GM18873 (cell line): ENCODE measurements around the gene SLC22A31.
"Not testable (repeated sequence)": the region's sequence is repeated elsewhere in the genome, so short reads cannot be mapped to it uniquely, and the experiment has no call there.

Experiments used
- ATAC-seq: cut with Tn5 transposase; IDR thresholded peaks from one replicate; pipeline ENCODE4 v1.9.1; 2021; ENCODE audit warnings: mild to moderate bottlenecking, moderate library complexity, moderate number of reproducible peaks; ENCODE audit not compliant: unreplicated experiment, low FRiP score

The SLC22A31 gene

DNA sequence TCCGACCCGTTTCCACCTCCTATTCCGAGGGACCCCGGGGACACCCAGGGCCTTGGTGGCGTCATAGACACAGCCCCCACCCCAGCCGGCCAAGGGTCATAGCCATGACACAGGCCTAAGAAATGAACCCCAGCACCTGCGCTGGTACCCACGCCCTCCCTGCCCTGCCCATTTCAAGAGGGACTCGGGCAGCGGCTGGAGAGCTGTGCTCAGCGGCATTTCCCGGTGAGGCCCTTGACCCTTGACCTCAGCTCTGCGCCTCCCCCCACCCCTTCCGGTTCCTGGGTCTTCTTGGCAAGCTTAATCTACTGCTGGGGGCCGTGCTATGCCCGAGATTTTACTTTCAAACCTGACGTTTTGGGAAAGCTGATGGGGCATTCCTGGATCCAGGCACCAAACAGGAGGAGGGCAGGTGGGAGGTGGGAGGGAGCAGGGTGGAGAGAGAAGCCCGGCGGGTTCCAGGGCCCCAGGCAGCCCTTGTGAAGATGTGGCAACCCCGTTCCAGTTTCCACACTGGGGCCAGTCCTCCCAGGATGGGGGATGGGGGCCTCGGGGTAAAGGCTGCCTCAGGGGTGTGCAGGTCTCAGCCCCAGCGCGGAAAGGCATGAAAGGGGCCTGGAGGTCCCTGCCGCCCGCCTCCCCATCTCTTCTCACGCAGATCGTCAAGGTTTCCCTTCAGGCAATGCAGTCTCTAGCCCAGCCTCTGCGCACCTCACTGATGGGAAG lies at the start of gene SLC22A31:
SLC22A31 (minus strand) TSS at position 414 of the 726 bp plus-strand sequence; CDS start at position 378, 36 bp downstream.
- no peak for ATAC-seq

DNA sequence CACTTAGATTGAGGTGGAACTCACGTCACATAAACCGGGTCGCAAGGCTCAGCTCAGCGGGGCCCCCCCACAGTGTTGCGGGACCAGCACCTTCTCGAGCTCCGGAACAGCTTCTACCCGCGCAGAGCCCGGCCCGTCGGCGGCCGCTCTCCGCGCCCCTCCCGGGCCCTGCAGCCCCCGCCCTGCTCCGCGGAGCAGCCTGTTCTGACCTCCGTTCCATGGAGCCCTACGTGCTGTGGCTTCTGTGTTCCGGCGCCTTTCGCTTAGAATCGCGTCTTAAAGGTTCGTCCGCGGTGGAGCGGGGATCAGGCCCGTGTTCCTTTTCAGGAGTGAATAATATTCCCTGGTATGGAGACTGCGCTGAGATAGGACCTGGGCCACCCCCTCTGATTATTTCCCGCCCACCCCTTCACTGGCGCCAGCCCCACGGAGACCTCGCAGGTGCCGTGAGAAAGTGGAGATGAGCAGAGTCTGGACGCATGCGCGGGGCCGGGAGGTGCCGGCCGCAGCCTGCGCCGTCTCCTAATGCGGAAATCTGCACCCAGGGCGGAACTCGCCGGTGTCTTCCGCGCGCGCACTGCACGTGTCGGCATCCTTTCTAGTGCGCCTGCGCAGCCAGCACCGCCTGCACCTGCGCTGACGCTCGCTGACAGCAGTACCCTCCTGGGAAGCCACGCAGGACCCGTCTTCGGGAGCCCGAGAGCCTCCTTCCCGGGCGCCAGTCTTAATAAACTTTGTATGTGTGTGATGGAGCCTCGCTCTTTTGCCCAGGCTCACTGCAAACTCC lies 48.1 kb upstream of the SLC22A31 start:
- no peak for ATAC-seq

DNA sequence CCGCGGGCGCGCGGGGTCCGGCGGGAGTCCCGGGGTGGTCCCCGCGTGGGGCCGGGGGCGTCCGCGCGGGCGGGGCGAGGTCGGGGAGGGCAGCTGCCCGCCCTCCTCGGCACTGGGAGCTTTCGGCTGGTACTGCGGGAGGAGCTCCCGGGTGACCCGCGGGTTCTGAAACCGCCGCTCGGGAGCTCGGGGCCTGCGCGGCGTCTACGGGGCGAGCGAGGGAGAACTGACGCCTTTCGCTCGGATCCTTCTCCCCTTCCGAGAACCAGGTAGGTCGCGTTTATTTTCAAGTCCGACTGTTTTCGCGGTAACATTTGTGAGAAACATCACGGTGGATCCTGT lies 47.4 kb upstream of the SLC22A31 start:
- not testable (repeated sequence) for ATAC-seq

GRCh38 chr16:89246903-89247733 lies 46.8 kb upstream of the SLC22A31 start:
- no peak for ATAC-seq

- no peak for ATAC-seq
These were observed 46.1 kb upstream of the SLC22A31 start for GRCh38 chr16:89246383-89246902.

- ATAC-seq, result no peak
These were observed 44.4 kb upstream of the SLC22A31 start for GRCh38 chr16:89244754-89245153.

DNA sequence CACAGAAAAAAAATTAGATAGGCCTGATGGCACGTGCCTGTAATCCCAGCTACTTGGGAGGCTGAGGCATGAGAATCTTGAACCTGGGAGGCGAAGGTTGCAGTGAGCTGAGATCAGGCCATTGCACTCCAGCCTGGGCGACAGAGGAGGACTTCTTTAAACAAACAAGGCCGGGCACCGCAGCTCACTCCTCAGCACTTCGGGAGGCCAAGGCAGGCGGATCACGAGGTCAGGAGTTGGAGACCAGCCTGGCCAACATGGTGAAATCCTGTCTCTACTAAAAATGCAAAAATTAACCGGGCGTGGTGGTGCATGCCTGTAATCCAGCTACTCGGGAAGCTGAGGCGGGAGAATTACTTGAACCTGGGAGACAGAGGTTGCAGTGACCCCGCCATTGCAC lies 43.9 kb upstream of the SLC22A31 start:
- ATAC-seq, result not testable (repeated sequence)

DNA sequence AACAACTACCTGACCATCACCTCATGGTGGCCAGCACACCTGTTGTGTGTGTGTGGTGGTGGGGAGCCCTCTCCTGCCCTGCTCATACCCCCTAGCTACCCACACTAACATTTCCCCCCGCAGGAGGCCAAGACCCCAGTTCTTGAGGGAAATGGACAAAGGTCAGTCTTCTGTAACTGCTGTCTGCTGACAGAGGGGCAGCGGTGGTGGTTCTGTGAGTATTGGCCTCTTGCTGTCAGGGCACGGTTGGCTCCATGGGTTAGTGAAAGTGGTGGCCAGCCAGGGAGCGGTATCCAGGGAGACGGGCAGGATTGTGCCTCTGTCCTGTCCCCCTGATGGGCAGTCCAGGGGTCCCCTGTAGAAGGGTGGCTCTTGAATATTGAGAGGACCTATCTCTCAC lies 43.3 kb upstream of the SLC22A31 start:
- no peak for ATAC-seq

- ATAC-seq, result no peak
These were observed 42.5 kb upstream of the SLC22A31 start for GRCh38 chr16:89242795-89243200.

DNA sequence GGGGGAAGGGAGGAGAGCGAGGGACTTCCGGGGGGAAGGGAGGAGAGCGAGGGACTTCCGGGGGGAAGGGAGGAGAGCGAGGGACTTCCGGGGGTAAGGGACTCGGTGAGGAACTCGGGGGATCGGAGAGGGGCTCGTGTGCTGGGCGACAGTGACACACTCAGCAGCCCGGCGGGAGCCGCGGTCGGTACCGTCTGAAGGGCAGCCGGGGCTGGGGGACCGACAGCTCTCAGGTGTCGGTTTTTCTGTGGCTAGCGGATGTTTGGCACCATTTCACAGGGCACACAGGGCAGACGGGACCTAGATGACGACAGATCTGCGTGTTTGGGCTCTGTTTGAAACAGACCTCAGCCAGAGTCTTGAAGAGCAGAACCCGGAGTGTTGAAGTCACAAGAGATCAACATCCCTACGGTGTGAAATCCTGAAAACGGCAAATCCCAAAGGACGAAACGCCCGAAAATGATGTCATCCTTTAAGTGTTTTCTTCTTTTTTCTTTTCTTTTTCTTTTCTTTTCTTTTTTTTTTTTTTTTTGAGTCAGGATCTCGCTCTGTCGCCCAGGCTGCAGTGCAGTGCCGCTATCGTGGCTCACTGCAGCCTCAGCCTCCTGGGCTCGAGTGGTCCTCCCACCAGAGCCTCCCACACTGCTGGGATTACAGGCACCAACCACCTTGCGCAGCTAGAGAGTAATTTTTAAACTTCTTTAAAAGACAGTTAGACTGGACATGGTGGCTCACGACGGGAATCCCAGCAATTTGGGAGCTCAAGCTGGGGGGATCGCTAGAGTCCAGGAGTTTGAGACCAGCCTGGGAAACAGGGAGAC lies 41.1 kb upstream of the SLC22A31 start:
- no peak for ATAC-seq

DNA sequence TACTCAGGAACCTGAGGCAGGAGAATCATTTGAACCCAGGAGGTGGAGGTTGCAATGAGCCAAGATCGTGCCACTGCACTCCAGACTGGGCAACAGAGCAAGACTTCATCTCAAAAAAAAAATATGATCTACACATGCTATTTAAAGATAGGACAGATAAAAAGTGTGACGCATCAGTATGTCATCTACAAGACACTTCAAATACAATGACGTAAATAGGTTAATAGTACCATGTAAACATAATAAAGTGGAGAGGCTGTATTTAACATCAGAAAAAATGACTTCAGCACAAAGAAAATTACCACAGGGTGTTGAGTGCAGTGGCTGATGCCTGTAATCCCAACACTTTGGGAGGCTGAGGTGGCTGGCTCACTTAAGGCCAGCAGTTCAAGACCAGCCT lies 37.4 kb upstream of the SLC22A31 start:
- no peak for ATAC-seq

GRCh38 chr16:89233678-89234490 lies 33.5 kb upstream of the SLC22A31 start:
- ATAC-seq, result no peak

DNA sequence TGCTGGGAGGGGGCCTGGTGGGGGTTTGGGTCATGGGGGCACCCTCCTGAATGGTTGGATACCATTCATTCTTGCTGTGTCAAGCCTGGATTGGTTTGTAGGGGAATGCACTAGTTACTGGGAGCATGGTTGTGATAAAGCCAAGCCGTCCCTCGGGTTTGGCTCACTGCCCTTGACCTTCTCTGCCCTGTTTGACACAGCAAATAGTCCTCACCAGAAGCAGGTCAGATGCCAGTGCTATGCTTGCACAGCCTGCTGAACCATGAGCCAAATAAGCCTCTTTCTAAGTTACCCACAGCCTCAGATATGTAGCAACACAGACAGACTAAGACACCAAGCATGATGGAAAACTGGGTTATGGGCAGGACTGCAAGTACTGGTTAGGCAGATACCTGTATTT lies 31.8 kb upstream of the SLC22A31 start:
- no peak for ATAC-seq

- no peak for ATAC-seq
These were observed 29.9 kb upstream of the SLC22A31 start for GRCh38 chr16:89230255-89230654.

DNA sequence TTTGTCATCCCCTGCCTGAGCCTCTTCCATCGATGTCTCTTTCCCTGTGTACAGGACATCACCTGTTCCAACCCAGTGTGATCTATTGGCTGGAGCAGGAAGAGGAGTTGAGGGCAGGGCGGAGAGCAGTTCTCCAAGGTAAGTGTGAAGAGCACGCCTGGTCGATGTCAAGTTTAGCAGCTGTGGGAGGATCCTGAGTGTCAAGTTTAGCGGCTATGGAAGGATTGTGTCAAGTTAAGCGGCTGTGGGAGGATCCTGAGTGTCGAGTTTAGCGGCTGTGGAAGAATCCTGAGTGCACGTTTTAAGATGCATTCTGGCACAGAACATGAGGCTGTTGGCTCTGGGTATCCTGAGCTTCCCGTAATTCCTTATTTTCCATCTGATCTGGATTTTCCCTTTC lies 24.3 kb upstream of the SLC22A31 start:
- no peak for ATAC-seq

GRCh38 chr16:89222931-89223330 lies 22.6 kb upstream of the SLC22A31 start:
- ATAC-seq, result no peak

DNA sequence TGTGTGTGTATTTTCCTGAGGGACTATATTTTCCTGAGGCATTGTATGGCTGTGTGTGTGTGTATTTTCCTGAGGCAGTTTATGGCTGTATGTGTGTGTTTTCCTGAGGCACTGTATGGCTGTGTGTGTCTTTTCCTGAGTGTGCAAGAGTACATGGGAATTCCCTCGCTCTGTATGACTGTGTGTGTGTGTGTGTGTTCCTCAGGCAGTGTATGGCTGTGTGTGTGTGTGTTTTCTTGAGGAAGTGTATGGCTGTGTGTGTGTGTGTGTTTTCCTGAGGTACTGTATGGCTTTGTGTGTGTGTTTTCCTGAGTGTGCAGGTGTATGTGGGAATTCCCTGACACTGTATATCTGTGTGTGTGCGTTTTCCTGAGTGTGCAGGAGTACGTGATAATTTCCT lies 21.3 kb upstream of the SLC22A31 start:
- no peak for ATAC-seq

GRCh38 chr16:89219365-89219764 lies 19.0 kb upstream of the SLC22A31 start:
- no peak for ATAC-seq
